Activated CD8-positive, alpha-beta T cell treated with anti-CD3 and anti-CD28 coated beads for 36 hours (primary cell): ENCODE results near the gene C1orf35. TPM values are rescaled to one million over a fixed set of nuclear protein-coding genes. Genes with fewer than 3 reads are reported as not detected.

ENCODE experiments used
- ATAC-seq: fragments of 200-7000 bp; cut with Tn5 transposase; one replicate; pipeline ENCODE4 v1.10.0; 2021; ENCODE audit warnings: mild to moderate bottlenecking, moderate library complexity
- CTCF ChIA-PET: fragments of 350-600 bp; sonication (Branson Sonifier 250); formaldehyde crosslinking; loops from one replicate; lab custom pipeline; 2021; ENCODE audit warnings: antibody characterized with exemption; lab: Charles Lee
- POLR2A ChIA-PET: fragments of 350-600 bp; sonication (Branson Sonifier 250); formaldehyde crosslinking; loops from one replicate; lab custom pipeline; 2021; ENCODE audit warnings: antibody characterized with exemption; lab: Charles Lee
- DNase-seq: peaks from one replicate; pipeline ENCODE4 v3.0.0-alpha.2; 2020
- H3K27ac Mint-ChIP-seq: one replicate; pipeline ENCODE4 v1.8.0; 2021; ENCODE audit warnings: mild to moderate bottlenecking, mixed read lengths
- H3K27me3 Mint-ChIP-seq: one replicate; pipeline ENCODE4 v1.8.0; 2021; ENCODE audit warnings: mixed read lengths
- H3K36me3 Mint-ChIP-seq: one replicate; pipeline ENCODE4 v1.8.0; 2021; ENCODE audit warnings: low read depth, mixed read lengths
- H3K4me1 Mint-ChIP-seq: one replicate; pipeline ENCODE4 v1.8.0; 2021; ENCODE audit warnings: low read depth, mixed read lengths
- H3K4me3 Mint-ChIP-seq: one replicate; pipeline ENCODE4 v1.8.0; 2021; ENCODE audit warnings: mild to moderate bottlenecking, moderate library complexity, mixed read lengths
- H3K9me3 Mint-ChIP-seq: one replicate; pipeline ENCODE4 v1.8.0; 2021; ENCODE audit warnings: mixed read lengths
- intact Hi-C: fragments of 100-400 bp; cut with micrococcal nuclease; formaldehyde crosslinking; loops from one replicate; pipeline ENCODE4 v1.10.0; 2022
- total RNA-seq, 2 experiments: library from RNA; stranded (reverse); gene quantifications; one replicate each; pipeline ENCODE4 v1.2.3, GENCODE V29; 2021
- TF ChIP-seq, protein P1 (sequence below): fragments of 200-600 bp; IDR thresholded peaks from one replicate; pipeline ENCODE4 v1.8.0; 2022; ENCODE audit warnings: antibody characterized with exemption, mild to moderate bottlenecking

C1orf35 gene
- total RNA-seq, 2 experiments from 2014 or later, result 22.2 to 23.5 TPM

DNA sequence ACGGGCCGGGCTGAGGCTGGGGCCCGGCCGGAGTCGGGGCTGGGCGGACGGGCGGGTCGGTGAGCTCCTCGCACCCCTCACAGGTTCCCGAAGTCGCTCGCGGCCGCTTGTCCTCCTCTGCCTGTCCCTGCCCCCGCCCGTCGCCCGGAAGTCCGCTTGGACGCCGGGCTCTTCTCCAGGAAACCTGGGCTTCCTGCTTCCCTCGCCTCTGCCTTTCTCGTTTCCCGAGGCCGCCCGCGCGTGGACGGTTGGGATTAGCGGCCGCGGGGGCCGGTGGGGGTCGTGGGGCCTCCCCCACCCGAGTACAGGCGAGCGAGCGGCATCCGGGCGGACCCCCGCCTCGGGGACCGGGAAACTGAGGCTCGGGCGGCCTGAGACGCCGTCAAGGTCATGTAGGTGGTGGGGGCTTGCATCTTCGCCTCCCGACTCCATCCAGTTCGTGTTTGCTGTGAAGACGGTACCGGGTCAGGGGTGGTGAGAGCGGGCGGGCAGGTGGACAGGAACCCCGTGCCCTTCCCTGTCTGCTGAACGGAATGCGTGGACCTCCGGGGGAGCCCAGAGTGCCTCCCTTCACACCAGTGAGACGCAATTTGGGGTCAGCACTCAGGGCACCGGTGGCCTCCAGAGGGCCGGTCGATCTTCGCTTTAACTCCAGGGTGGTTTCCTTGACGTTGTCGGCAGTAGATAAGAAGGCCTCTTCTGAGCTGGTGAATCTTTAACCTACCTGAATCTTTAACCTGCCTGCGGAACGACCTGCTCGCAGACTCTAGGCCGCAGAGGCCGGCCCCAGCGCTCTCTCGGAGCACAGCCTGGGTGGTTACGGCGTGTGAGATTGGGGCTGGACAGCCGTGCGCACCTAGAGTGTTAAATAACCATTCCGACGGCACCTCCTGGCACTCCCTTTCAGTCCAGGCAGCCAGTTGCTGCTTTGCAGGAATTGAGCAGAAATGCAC lies 19.9 kb downstream of the C1orf35 start:
- ATAC-seq, result peak; percentile 10
- H3K27ac Mint-ChIP-seq, result peak overlapping the region; percentile 97
- no peaks in the 10 kb centered on the region for H3K9me3 Mint-ChIP-seq
- TF ChIP-seq, protein P1, sequence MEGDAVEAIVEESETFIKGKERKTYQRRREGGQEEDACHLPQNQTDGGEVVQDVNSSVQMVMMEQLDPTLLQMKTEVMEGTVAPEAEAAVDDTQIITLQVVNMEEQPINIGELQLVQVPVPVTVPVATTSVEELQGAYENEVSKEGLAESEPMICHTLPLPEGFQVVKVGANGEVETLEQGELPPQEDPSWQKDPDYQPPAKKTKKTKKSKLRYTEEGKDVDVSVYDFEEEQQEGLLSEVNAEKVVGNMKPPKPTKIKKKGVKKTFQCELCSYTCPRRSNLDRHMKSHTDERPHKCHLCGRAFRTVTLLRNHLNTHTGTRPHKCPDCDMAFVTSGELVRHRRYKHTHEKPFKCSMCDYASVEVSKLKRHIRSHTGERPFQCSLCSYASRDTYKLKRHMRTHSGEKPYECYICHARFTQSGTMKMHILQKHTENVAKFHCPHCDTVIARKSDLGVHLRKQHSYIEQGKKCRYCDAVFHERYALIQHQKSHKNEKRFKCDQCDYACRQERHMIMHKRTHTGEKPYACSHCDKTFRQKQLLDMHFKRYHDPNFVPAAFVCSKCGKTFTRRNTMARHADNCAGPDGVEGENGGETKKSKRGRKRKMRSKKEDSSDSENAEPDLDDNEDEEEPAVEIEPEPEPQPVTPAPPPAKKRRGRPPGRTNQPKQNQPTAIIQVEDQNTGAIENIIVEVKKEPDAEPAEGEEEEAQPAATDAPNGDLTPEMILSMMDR, result no peak
- peaks cover 46% of the 10 kb centered on the region for H3K4me1 Mint-ChIP-seq
- peak overlapping the region; percentile 97 for H3K4me3 Mint-ChIP-seq
- H3K36me3 Mint-ChIP-seq, result peaks cover 51% of the 10 kb centered on the region
- no peaks in the 10 kb centered on the region for H3K27me3 Mint-ChIP-seq
- intact Hi-C loops, result no loop called here
- DNase-seq, result peak; percentile 41
- ChIA-PET CTCF (interaction anchor here (1.1 kb wide), 1 partner anchor 82 kb away, joined by 3 read pairs; the partner anchor contains the start of gene IBA57), POLR2A (interaction anchor here (0.6 to 4.0 kb wide), 14 partner anchors 10 to 386 kb away, joined by 3 to 40 read pairs (median 4); partner anchors contain the start of gene MRPL55)

DNA sequence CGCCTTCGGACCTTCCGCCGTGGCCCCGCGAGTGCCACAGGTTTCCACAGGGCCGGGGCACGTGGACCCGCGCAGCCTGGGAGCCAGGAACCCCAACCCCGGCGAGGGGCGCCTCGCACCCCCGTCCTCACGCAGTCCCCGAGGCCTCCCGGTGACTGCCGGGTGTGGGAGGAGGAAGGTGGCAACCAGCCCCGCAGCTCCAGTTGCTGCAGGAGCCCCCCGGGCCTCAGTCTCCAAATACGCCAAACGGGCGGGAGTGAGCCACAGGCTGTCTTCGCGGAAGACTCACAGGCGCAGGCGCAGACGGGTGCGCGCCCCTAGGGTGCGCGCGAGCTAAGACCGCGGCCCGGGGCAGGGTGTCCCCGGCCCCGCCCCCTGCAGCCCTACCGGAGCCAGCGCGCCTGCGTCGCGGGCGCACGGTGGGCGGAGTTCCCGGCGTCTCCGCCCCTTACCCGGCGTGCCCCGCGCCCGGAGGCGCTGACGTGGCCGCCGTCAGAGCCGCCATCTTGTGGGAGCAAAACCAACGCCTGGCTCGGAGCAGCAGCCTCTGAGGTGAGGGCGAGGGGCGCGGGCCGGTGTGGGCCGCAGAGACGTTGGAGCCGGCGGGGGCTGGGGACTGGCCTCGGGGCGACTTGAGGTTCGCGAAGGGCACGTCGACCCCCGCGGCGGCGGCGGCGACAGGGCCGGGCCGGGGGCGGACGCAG lies 20.8 kb downstream of the C1orf35 start, which contains the start of gene ARF1:
Gene ARF1, plus strand, starts transcription at position 495 of the 704 bp plus-strand sequence. CDS start 14,407 bp downstream, outside the sequence.
- intact Hi-C loops, result no loop called here
- ATAC-seq, result peak; percentile 94
- Mint-ChIP-seq H3K36me3 (peaks cover 43% of the 10 kb centered on the region), H3K9me3 (no peaks in the 10 kb centered on the region), H3K4me1 (peaks cover 38% of the 10 kb centered on the region), H3K27ac (peak within 1 kb of the TSS; percentile 97), H3K27me3 (no peaks in the 10 kb centered on the region), H3K4me3 (peak within 1 kb of the TSS; percentile 97)
- TF ChIP-seq, protein P1, result no peak
- ChIA-PET POLR2A (interaction anchor here (0.6 to 4.0 kb wide), 10 partner anchors 11 to 1777 kb away, joined by 3 to 40 read pairs (median 6); partner anchors contain the start of gene MRPL55), CTCF (interaction anchor here (1.1 to 1.3 kb wide), 2 partner anchors 83 kb away, joined by 3 to 4 read pairs; partner anchors contain the start of gene IBA57)
- DNase-seq, result peak; percentile 91

DNA sequence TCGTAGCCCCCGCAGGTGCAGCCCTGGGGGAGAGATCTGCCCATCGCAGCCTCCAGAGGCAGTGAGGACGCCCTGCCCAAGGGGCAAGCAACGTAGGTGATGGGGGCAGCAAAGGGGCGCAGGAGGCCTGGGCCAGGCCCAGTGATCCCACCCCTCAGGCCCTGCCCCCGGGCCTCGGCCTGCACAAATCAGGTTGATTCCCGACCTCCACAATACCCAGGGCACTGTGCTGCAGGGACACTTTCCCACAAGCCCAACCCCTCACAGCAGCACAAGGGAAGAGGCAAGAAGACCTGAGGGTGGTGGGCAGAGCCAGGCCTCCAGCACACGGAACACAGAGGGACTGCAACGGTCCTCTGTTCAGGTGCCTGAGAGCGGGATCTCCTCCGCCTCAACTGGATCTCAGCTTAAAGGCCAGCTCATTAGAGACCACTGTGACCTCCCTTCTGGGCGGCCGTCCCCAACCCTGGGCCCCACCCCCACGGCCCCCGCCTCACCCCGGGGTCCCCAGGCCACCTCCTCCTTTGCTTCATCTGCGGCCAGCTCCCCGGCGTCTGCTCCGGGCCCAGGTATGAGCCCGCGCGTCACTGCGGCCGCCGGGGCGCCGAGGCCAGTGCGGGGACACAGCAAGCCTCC lies 21.4 kb downstream of the C1orf35 start:
- Mint-ChIP-seq H3K4me1 (peaks cover 32% of the 10 kb centered on the region), H3K36me3 (peaks cover 38% of the 10 kb centered on the region), H3K27me3 (no peaks in the 10 kb centered on the region), H3K4me3 (peak overlapping the region; percentile 97), H3K27ac (peak overlapping the region; percentile 73), H3K9me3 (no peaks in the 10 kb centered on the region)
- TF ChIP-seq, protein P1, result no peak
- DNase-seq (no peak), ATAC-seq (peak; percentile 5)
- CTCF ChIA-PET, result interaction anchor here (1.1 to 1.3 kb wide), 2 partner anchors 82 to 84 kb away, joined by 3 to 4 read pairs; partner anchors contain the start of gene IBA57
- POLR2A ChIA-PET, result interaction anchor here (0.6 to 4.0 kb wide), 11 partner anchors 11 to 1776 kb away, joined by 3 to 40 read pairs (median 5); partner anchors contain the start of gene MRPL55
- intact Hi-C loops, result no loop called here

DNA sequence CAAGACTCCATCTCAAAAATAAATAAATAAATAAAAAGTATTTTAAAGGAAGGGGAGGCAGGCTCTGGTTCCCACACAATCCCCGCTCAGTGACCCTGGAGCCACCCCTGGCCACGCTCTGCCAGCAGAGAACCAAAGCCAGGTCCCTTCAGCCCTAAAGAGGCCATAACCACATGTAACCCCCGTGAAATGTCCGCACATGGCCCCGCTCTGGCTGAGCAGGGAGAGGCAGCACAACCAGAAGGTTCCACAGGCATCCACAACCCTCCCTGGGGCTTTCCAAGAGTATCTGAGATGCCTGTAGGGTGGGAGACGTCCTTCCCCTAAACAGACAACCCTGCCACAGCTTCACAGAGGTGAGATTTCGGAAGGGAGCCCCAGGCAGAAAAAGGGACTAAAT lies 22.0 kb downstream of the C1orf35 start:
- ATAC-seq (no peak), DNase-seq (no peak)
- ChIA-PET CTCF (no interaction called here), POLR2A (interaction anchor here (0.6 to 4.0 kb wide), 3 partner anchors 12 to 377 kb away, joined by 3 to 40 read pairs (median 6); no protein-coding TSS in a partner anchor)
- Mint-ChIP-seq H3K36me3 (peaks cover 35% of the 10 kb centered on the region), H3K27me3 (no peaks in the 10 kb centered on the region), H3K4me3 (peak overlapping the region; percentile 97), H3K27ac (peak overlapping the region; percentile 73), H3K9me3 (no peaks in the 10 kb centered on the region), H3K4me1 (peaks cover 27% of the 10 kb centered on the region)
- intact Hi-C loops, result no loop called here
- TF ChIP-seq, protein P1, result no peak
